ENCODE results near the gene TAMM41. TPM values are rescaled to one million over a fixed set of nuclear protein-coding genes. Genes with fewer than 3 reads are reported as not detected.

TAMM41 gene
- total and polyA plus RNA-seq, 10 of the 15 experiments (the other 5 are each of a cell fraction or from before 2014, with no cell fraction given): 10.4 to 36.6 (median 18.3) TPM

- H4K20me1 ChIP-seq (ENCODE audit: control insufficient read depth, insufficient read depth): no peaks in the 10 kb centered on the region
- FAIRE-seq: no peak
- H3K27me3 ChIP-seq (replicated peaks in 1 of 2; ENCODE audit: control insufficient read depth in 2 of 2, insufficient read depth in 2 of 2, low read length in 1 of 2): no peaks in the 10 kb centered on the region
- H3K4me1 ChIP-seq (ENCODE audit: control insufficient read depth, insufficient read depth, low read length): no peaks in the 10 kb centered on the region
- H2AFZ ChIP-seq (ENCODE audit: control insufficient read depth, low read depth, low read length): no peak overlapping the region
- H3K4me2 ChIP-seq (ENCODE audit: control insufficient read depth, insufficient read depth): no peak overlapping the region
- no peak for DNase-seq (ENCODE audit: low read depth, low spot score)
- BruUV-seq (replicated peaks): no TSS peak
- POLR2A ChIA-PET: no interaction called here
- SMC1A ChIA-PET (ENCODE audit: uncharacterized antibody, unreplicated experiment): no interaction called here
- H3K4me3 ChIP-seq: no peak overlapping the region
- RAD21 ChIA-PET (ENCODE audit: unreplicated experiment): no interaction called here
- TF ChIP-seq SMAD5 (IDR thresholded peaks at IDR 0.05; ENCODE audit: low read depth): no peak
- no peak for TF ChIP-seq EZH2 (IDR thresholded peaks at IDR 0.05; ENCODE audit: borderline replicate concordance, control insufficient read depth, low read depth, low read length)
- TF ChIP-seq, protein P1, sequence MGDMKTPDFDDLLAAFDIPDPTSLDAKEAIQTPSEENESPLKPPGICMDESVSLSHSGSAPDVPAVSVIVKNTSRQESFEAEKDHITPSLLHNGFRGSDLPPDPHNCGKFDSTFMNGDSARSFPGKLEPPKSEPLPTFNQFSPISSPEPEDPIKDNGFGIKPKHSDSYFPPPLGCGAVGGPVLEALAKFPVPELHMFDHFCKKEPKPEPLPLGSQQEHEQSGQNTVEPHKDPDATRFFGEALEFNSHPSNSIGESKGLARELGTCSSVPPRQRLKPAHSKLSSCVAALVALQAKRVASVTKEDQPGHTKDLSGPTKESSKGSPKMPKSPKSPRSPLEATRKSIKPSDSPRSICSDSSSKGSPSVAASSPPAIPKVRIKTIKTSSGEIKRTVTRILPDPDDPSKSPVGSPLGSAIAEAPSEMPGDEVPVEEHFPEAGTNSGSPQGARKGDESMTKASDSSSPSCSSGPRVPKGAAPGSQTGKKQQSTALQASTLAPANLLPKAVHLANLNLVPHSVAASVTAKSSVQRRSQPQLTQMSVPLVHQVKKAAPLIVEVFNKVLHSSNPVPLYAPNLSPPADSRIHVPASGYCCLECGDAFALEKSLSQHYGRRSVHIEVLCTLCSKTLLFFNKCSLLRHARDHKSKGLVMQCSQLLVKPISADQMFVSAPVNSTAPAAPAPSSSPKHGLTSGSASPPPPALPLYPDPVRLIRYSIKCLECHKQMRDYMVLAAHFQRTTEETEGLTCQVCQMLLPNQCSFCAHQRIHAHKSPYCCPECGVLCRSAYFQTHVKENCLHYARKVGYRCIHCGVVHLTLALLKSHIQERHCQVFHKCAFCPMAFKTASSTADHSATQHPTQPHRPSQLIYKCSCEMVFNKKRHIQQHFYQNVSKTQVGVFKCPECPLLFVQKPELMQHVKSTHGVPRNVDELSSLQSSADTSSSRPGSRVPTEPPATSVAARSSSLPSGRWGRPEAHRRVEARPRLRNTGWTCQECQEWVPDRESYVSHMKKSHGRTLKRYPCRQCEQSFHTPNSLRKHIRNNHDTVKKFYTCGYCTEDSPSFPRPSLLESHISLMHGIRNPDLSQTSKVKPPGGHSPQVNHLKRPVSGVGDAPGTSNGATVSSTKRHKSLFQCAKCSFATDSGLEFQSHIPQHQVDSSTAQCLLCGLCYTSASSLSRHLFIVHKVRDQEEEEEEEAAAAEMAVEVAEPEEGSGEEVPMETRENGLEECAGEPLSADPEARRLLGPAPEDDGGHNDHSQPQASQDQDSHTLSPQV (IDR thresholded peaks at IDR 0.05): no peak
- no peak for TF ChIP-seq ZNF274 (IDR thresholded peaks at IDR 0.05; ENCODE audit: insufficient read depth, insufficient read length)
- TF ChIP-seq ZNF207 (IDR thresholded peaks at IDR 0.05; ENCODE audit: borderline replicate concordance): no peak
- TF ChIP-seq ZBED1 (IDR thresholded peaks at IDR 0.05; ENCODE audit: borderline replicate concordance): no peak
- TF ChIP-seq MYC (IDR thresholded peaks at IDR 0.05; ENCODE audit: insufficient read depth, insufficient read length, insufficient replicate concordance, low read length, severe bottlenecking): no peak
- TF ChIP-seq CEBPB (IDR thresholded peaks at IDR 0.05; ENCODE audit: borderline replicate concordance in 1 of 2, low read depth in 2 of 2, low read length in 2 of 2): no peak
- TF ChIP-seq EGR1 (IDR thresholded peaks at IDR 0.05; ENCODE audit: borderline replicate concordance in 1 of 2, low read depth in 2 of 2, low read length in 2 of 2): no peak
- TF ChIP-seq CBX5 (IDR thresholded peaks at IDR 0.05; ENCODE audit: low read depth): no peak
- TF ChIP-seq SREBF2 (IDR thresholded peaks at IDR 0.05; ENCODE audit: low read length): no peak
- no peak for TF ChIP-seq TAF1 (IDR thresholded peaks at IDR 0.05; ENCODE audit: borderline replicate concordance, low read depth, low read length)
- TF ChIP-seq, protein P2, sequence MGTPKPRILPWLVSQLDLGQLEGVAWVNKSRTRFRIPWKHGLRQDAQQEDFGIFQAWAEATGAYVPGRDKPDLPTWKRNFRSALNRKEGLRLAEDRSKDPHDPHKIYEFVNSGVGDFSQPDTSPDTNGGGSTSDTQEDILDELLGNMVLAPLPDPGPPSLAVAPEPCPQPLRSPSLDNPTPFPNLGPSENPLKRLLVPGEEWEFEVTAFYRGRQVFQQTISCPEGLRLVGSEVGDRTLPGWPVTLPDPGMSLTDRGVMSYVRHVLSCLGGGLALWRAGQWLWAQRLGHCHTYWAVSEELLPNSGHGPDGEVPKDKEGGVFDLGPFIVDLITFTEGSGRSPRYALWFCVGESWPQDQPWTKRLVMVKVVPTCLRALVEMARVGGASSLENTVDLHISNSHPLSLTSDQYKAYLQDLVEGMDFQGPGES (IDR thresholded peaks at IDR 0.05): no peak
- no peak for TF ChIP-seq REST (IDR thresholded peaks at IDR 0.05; ENCODE audit: low read depth, low read length)
- no peaks in the 10 kb centered on the region for H3K79me2 ChIP-seq (ENCODE audit: control insufficient read depth, insufficient read depth, low read length)
- H3K9ac ChIP-seq (ENCODE audit: control insufficient read depth, insufficient read depth, low read length): no peak overlapping the region
- CTCF ChIA-PET: interaction anchor here (0.8 to 2.3 kb wide), 3 partner anchors 14 to 28 kb away, joined by 3 to 5 read pairs (median 4); no protein-coding TSS in a partner anchor
- intact Hi-C loops (cut with micrococcal nuclease; ENCODE audit: unreplicated experiment): no loop called here
- 95% methylated on average over 9 of the region's 9 CpGs for WGBS (ENCODE audit: insufficient coverage, insufficient replicate concordance, low lambda C conversion rate, missing lambda C conversion rate)
- no peak for ATAC-seq
- peaks cover 2 to 13% of the 10 kb centered on the region in 2 experiments; a peak in 2 of 4 replicates for H3K36me3 ChIP-seq (ENCODE audit: control insufficient read depth in 2 of 2, insufficient read depth in 2 of 2, low read length in 1 of 2)
- in situ Hi-C loops (cut with MboI): loop anchor here (10.0 kb wide), 1 partner anchor 423 kb away; no protein-coding TSS in a partner anchor
- H3K9me3 ChIP-seq (replicated peaks; ENCODE audit: control insufficient read depth, insufficient read depth, low read length): no peaks in the 10 kb centered on the region
- no peak overlapping the region for H3K27ac ChIP-seq (ENCODE audit: control insufficient read depth, insufficient read depth)
Measured at GRCh38 chr3:11808231-11808630, 38.5 kb downstream of the TAMM41 start.

Measured in GM12878 (cell line).